ENCODE measurements around the gene MSMP. TPM values are rescaled to one million over a fixed set of nuclear protein-coding genes. Genes with fewer than 3 reads are reported as not detected.

The MSMP gene
- total and polyA plus RNA-seq, 2 donors (not counting 3 experiments of a cell fraction or from before 2014, with no cell fraction given): 18.8 to 29.0 TPM

- TF ChIP-seq EZH2 (IDR thresholded peaks at IDR 0.05; ENCODE audit: borderline replicate concordance, low read depth, low read length, severe bottlenecking) (no peak), MYC (IDR thresholded peaks at IDR 0.05; ENCODE audit: low read depth, low read length) (no peak), JUN (IDR thresholded peaks at IDR 0.05; ENCODE audit: borderline replicate concordance, insufficient read depth, insufficient read length, low read depth) (peak; percentile 42), POLR2AphosphoS5 (IDR thresholded peaks at IDR 0.05; ENCODE audit: insufficient read depth, low read depth, low read length) (peak; percentile 34), FOS (IDR thresholded peaks at IDR 0.05; ENCODE audit: borderline replicate concordance, insufficient read depth, low read length) (peak; percentile 86)
- no peaks in the 10 kb centered on the region for H3K9me1 ChIP-seq (replicated peaks; ENCODE audit: control insufficient read depth, extremely low read depth, insufficient read depth, low read length)
- ChIA-PET POLR2A (no interaction called here), CTCF (interaction anchor here (0.8 to 2.9 kb wide), 9 partner anchors 9 to 147 kb away, joined by 3 to 21 read pairs (median 5); partner anchors contain the start of genes HINT2 and TLN1)
- DNase-seq (ENCODE audit: low read depth, low spot score): peak; percentile 78
- no peaks in the 10 kb centered on the region for H3K36me3 ChIP-seq (ENCODE audit: control insufficient read depth in 2 of 2, extremely low read depth in 1 of 2, insufficient read depth in 2 of 2, low read length in 2 of 2)
- H4K20me1 ChIP-seq (replicated peaks; ENCODE audit: control insufficient read depth, extremely low read depth, insufficient read depth, low read length): no peaks in the 10 kb centered on the region
- peak overlapping the region; percentile 11 for H3K9ac ChIP-seq (replicated peaks; ENCODE audit: extremely low read depth, insufficient read depth, low read length)
- peaks cover 30% of the 10 kb centered on the region for H3K4me1 ChIP-seq (ENCODE audit: control insufficient read depth, extremely low read depth, insufficient read depth, low read length)
- H2AFZ ChIP-seq (ENCODE audit: low read depth, low read length): no peak overlapping the region
- peak overlapping the region; percentile 13 for H3K4me2 ChIP-seq (ENCODE audit: insufficient read depth, low read length)
- no peak overlapping the region for H3K4me3 ChIP-seq (replicated peaks in 1 of 3; ENCODE audit: insufficient read depth in 1 of 3, low read depth in 1 of 3, low read length in 3 of 3)
- H3K27ac ChIP-seq (ENCODE audit: insufficient read depth, low read depth, low read length): peak overlapping the region; percentile 43
- FAIRE-seq: peak; percentile 99
- intact Hi-C loops (cut with micrococcal nuclease): loop anchor here (2.0 kb wide), 1 partner anchor 14 kb away; the partner anchor contains the start of gene SPAG8
- H3K9me3 ChIP-seq (replicated peaks; ENCODE audit: control insufficient read depth, insufficient read depth, low read length): no peaks in the 10 kb centered on the region
- dilution Hi-C loops (cut with MboI; ENCODE audit: extremely low pct_ligation_motif_present, low sequenced_read_pairs): no loop called here
- no TSS peak for BruUV-seq (replicated peaks)
- H3K27me3 ChIP-seq (ENCODE audit: control insufficient read depth in 2 of 2, insufficient read depth in 2 of 2, low read length in 2 of 2): no peaks in the 10 kb centered on the region
- H3K79me2 ChIP-seq (ENCODE audit: control insufficient read depth, insufficient read depth, low read length): no peaks in the 10 kb centered on the region
Measured at GRCh38 chr9:35798658-35799374, 44.7 kb upstream of the MSMP start.
